ENCODE results near the gene MYO3B. TPM values are rescaled to one million over a fixed set of nuclear protein-coding genes. Genes with fewer than 3 reads are reported as not detected.
"Not testable (repeated sequence)": the region's sequence is repeated elsewhere in the genome, so short reads cannot be mapped to it uniquely, and the experiment has no call there.

MYO3B gene
- total and polyA plus RNA-seq, 7 donors = 0.34 TPM; not detected in 6

GRCh38 chr2:170271340-170271739, 93.4 kb downstream of the MYO3B start:
- WGBS, 2 donors = 23 to 62% methylated on average over 1 of the region's 1 CpG
- H3K4me1 ChIP-seq = no peaks in the 10 kb centered on the region
- DNase-seq = no peak

DNA sequence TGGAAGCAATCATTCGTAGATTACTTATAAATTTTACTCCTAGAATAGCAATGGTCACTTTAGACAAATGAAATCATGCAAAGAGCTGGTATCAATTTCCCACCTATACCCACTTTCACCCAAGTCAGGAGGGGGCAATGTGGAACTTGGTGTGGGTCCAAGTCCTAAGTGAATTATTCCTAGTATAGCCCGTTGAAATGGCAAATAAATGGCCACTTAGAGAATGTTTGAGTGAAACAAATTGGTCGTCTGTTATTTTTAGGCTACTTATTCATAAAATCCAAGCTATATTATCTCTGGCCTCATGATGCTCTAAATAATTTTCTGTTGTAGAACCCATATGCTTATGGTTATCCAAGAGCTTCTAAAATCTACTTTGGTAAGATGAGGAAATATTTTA, 98.1 kb downstream of the MYO3B start:
- no peaks in the 10 kb centered on the region for H3K27me3 ChIP-seq
- no peaks in the 10 kb centered on the region for H3K4me1 ChIP-seq
- H3K36me3 ChIP-seq = no peaks in the 10 kb centered on the region
- DNase-seq = no peak
- H3K9me3 ChIP-seq = no peaks in the 10 kb centered on the region
- TF ChIP-seq POLR2AphosphoS5 (IDR thresholded peaks at IDR 0.05) (no peak), EP300 (IDR thresholded peaks at IDR 0.05) (no peak), POLR2A (IDR thresholded peaks at IDR 0.05) (no peak)
- TF ChIP-seq, protein P1, sequence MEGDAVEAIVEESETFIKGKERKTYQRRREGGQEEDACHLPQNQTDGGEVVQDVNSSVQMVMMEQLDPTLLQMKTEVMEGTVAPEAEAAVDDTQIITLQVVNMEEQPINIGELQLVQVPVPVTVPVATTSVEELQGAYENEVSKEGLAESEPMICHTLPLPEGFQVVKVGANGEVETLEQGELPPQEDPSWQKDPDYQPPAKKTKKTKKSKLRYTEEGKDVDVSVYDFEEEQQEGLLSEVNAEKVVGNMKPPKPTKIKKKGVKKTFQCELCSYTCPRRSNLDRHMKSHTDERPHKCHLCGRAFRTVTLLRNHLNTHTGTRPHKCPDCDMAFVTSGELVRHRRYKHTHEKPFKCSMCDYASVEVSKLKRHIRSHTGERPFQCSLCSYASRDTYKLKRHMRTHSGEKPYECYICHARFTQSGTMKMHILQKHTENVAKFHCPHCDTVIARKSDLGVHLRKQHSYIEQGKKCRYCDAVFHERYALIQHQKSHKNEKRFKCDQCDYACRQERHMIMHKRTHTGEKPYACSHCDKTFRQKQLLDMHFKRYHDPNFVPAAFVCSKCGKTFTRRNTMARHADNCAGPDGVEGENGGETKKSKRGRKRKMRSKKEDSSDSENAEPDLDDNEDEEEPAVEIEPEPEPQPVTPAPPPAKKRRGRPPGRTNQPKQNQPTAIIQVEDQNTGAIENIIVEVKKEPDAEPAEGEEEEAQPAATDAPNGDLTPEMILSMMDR (IDR thresholded peaks at IDR 0.05) = no peak
- no peak overlapping the region for H3K4me3 ChIP-seq
- WGBS, 2 donors = 57 to 71% methylated on average over 3 of the region's 3 CpGs
- no peak overlapping the region for H3K27ac ChIP-seq
- intact Hi-C loops (cut with DNase I) = no loop called here

More at GRCh38 chr2:170271340-170271739, 93.4 kb downstream of the MYO3B start:
- intact Hi-C loops (cut with DNase I) = no loop called here
- Histone ChIP-seq H3K27me3 (no peaks in the 10 kb centered on the region), H3K27ac (no peak overlapping the region), H3K4me3 (no peak overlapping the region), H3K9me3 (no peaks in the 10 kb centered on the region), H3K36me3 (no peaks in the 10 kb centered on the region)
- no peak for TF ChIP-seq EP300 (IDR thresholded peaks at IDR 0.05)
- TF ChIP-seq POLR2A (IDR thresholded peaks at IDR 0.05) = no peak
- TF ChIP-seq, protein P1 (IDR thresholded peaks at IDR 0.05) = no peak
- TF ChIP-seq POLR2AphosphoS5 (IDR thresholded peaks at IDR 0.05) = no peak

- Histone ChIP-seq H3K4me1 (no peaks in the 10 kb centered on the region), H3K36me3 (no peaks in the 10 kb centered on the region), H3K4me3 (no peak overlapping the region), H3K9me3 (no peaks in the 10 kb centered on the region), H3K27ac (no peak overlapping the region), H3K27me3 (no peaks in the 10 kb centered on the region)
- WGBS, 2 donors = 69 to 71% methylated on average over 2 of the region's 2 CpGs
- intact Hi-C loops (cut with DNase I) = no loop called here
- no peak for DNase-seq
- no peak for TF ChIP-seq POLR2AphosphoS5 (IDR thresholded peaks at IDR 0.05)
- TF ChIP-seq POLR2A (IDR thresholded peaks at IDR 0.05) = no peak
- TF ChIP-seq, protein P1 (IDR thresholded peaks at IDR 0.05) = no peak
- no peak for TF ChIP-seq EP300 (IDR thresholded peaks at IDR 0.05)
Measured at GRCh38 chr2:170276925-170277629, 99.1 kb downstream of the MYO3B start.

DNA sequence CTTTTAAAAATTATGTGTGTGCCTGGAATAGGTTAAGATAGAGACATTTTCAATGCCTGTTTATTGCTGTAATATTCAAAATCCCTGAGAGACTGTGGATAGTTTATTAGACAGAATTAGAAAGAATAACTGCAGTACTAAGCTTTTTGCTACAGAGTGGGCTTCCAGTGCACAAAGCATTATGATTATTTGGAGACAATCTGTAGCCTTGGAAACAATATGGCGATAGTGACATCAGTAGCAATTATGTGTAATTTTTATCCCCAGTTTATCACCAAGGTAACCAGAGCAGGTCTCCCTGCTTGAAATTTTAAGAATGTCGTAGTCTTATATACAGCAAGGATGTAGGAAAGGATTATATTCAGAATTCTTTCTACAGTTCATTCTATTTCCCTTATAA, 100.0 kb downstream of the MYO3B start:
- DNase-seq = no peak
- no peaks in the 10 kb centered on the region for H3K36me3 ChIP-seq
- no peaks in the 10 kb centered on the region for H3K27me3 ChIP-seq
- no peaks in the 10 kb centered on the region for H3K4me1 ChIP-seq
- 74 to 81% methylated on average over 2 of the region's 2 CpGs for WGBS, 2 donors
- intact Hi-C loops (cut with DNase I) = no loop called here
- H3K9me3 ChIP-seq = no peaks in the 10 kb centered on the region
- H3K4me3 ChIP-seq = no peak overlapping the region
- H3K27ac ChIP-seq = no peak overlapping the region
- no peak for TF ChIP-seq POLR2A (IDR thresholded peaks at IDR 0.05)
- TF ChIP-seq, protein P1 (IDR thresholded peaks at IDR 0.05) = no peak
- TF ChIP-seq EP300 (IDR thresholded peaks at IDR 0.05) = no peak
- TF ChIP-seq POLR2AphosphoS5 (IDR thresholded peaks at IDR 0.05) = no peak

GRCh38 chr2:170279615-170280014, 101.7 kb downstream of the MYO3B start:
- H3K4me3 ChIP-seq; H3K4me1 ChIP-seq; H3K36me3 ChIP-seq; DNase-seq; intact Hi-C loops (cut with DNase I); H3K27ac ChIP-seq; H3K27me3 ChIP-seq; H3K9me3 ChIP-seq: not testable (repeated sequence)
- WGBS, 2 donors = 43 to 96% methylated on average over 2 of the region's 2 CpGs

Measured in sigmoid colon (tissue), 7 donors.